ENCODE results near the gene GATAD2B.
"Not testable (repeated sequence)": the region's sequence is repeated elsewhere in the genome, so short reads cannot be mapped to it uniquely, and the experiment has no call there.

GATAD2B gene

GRCh38 chr1:153929426-153929825 is 6.7 kb upstream of the GATAD2B start:
- no peak for DNase-seq

GRCh38 chr1:153928791-153929341 is 6.1 kb upstream of the GATAD2B start:
- no peak for DNase-seq

- DNase-seq = no peak
Measured at GRCh38 chr1:153928245-153928644, 5.5 kb upstream of the GATAD2B start.

GRCh38 chr1:153926405-153926804 is 3.6 kb upstream of the GATAD2B start:
- no peak for DNase-seq

- DNase-seq = no peak
Measured at GRCh38 chr1:153922076-153922971, 448 bp downstream of the GATAD2B start.

GRCh38 chr1:153921803-153922075 is 1.0 kb downstream of the GATAD2B start:
- no peak for DNase-seq

GRCh38 chr1:153921080-153921802 is 1.5 kb downstream of the GATAD2B start:
- no peak for DNase-seq

GRCh38 chr1:153919876-153920852 is 2.6 kb downstream of the GATAD2B start:
- no peak for DNase-seq

- DNase-seq = no peak
Measured at GRCh38 chr1:153916297-153916696, 6.5 kb downstream of the GATAD2B start.

- DNase-seq = no peak
Measured at GRCh38 chr1:153912349-153912748, 10.4 kb downstream of the GATAD2B start.

GRCh38 chr1:153910560-153910959 is 12.2 kb downstream of the GATAD2B start:
- not testable (repeated sequence) for DNase-seq

- no peak for DNase-seq
Measured at GRCh38 chr1:153908071-153908470, 14.7 kb downstream of the GATAD2B start.

GRCh38 chr1:153907134-153907533 is 15.6 kb downstream of the GATAD2B start:
- DNase-seq = no peak

- DNase-seq = no peak
Measured at GRCh38 chr1:153906396-153906795, 16.4 kb downstream of the GATAD2B start.

GRCh38 chr1:153905908-153906307 is 16.9 kb downstream of the GATAD2B start:
- not testable (repeated sequence) for DNase-seq

- DNase-seq = peak; percentile 3
Measured at GRCh38 chr1:153903841-153904455, 18.8 kb downstream of the GATAD2B start.

- no peak for DNase-seq
Measured at GRCh38 chr1:153899509-153899908, 23.3 kb downstream of the GATAD2B start.

- not testable (repeated sequence) for DNase-seq
Measured at GRCh38 chr1:153895866-153896265, 26.9 kb downstream of the GATAD2B start.

- DNase-seq = not testable (repeated sequence)
Measured at GRCh38 chr1:153891042-153891441, 31.7 kb downstream of the GATAD2B start.

GRCh38 chr1:153888533-153888932 is 34.2 kb downstream of the GATAD2B start:
- DNase-seq = no peak

GRCh38 chr1:153886127-153886526 is 36.6 kb downstream of the GATAD2B start:
- no peak for DNase-seq

GRCh38 chr1:153883223-153883622 is 39.5 kb downstream of the GATAD2B start:
- no peak for DNase-seq

Measured in NCI-H524 treated with DMSO at 0.1 percent for 48 hours (cell line).